ENCODE measurements around the gene ZBTB44.

The ZBTB44 gene

DNA sequence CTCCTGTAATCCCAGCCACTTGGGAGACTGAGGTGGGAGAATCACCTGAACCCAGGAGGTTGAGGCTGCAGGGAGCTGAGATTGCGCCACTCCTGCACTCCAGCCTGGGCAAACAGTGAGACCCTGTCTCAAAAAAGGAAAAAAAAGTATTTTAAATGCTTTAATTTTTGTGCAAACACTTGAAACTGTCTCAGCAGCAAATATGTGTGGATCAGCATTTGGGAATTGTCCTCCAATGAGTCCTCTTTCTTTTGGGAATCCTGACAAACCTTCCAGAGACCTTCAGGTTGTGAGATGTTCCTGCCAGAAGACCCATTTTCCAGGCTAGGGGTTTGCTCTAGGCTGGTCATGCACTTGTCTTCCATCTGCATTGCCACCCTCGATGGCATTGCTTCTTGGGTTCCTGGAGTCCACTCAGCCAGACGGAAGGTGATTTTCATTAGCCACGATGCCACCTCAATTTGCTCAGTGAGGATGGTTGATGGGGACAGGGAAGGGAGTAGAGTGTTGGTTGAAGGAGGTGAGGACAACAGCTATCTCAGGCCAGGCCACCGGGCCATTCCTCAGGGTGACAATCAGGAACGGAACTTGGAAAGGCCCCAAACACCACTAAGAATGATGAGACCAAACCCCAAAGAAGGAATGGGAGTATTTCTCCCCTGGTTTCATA lies 99.7 kb downstream of the ZBTB44 start:
- no peak for DNase-seq (ENCODE audit: low read depth)

DNA sequence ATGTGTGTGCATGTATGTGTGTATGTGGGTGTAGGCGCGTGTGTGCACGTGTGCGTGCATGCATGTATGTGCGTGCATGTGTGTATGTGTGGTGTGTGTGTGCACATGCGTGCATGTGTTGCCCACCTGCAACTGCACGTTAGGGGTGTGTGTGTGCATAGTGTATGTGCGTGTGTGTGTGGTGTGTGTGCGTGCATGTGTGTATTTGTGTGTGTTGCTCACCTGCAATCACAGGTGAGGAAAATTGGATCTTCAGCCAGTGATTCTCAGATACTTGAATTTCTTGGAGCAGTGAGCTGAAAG lies 100.8 kb downstream of the ZBTB44 start:
- no peak for DNase-seq (ENCODE audit: low read depth)

DNA sequence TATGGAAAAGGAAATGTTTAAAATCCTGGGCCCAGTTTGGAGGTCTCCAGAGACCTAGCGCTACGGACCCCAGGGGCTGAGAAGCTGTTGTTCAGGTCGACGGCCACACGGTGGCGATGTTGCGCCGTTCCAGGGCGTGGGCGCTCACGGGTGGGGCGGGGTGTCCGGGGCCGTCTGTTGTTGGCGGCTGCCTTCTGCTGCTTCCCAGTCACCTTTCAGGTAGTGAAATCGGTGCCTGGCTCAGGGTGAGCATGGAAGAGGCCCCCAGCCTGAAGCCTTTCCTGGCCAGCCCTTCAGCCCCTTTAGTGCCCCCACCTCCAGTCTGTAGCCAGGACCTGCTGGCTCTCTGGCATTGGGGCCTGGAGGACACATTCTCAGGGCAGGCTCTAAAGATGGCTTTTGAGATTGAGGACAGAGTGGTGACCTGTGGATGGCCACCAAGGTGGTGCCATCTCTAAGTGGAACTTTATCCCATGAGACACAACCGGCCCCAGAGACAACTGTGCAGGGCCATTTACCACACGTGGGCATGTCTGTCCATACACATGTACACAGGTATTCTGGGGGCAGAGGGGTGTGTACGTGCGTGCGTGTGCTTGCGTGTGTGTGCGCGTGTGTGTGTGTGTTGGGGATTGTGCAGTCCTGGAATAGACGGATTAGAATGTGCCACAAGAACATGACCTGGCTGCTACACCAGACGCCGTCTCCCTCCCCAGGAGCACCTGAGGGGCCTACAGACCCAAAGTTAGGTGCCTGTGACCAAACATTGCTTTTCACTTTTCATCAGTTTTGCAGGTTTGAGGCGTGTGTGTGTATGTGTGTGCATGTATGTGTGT lies 101.4 kb downstream of the ZBTB44 start:
- peak; percentile 65 for DNase-seq (ENCODE audit: low read depth)

DNA sequence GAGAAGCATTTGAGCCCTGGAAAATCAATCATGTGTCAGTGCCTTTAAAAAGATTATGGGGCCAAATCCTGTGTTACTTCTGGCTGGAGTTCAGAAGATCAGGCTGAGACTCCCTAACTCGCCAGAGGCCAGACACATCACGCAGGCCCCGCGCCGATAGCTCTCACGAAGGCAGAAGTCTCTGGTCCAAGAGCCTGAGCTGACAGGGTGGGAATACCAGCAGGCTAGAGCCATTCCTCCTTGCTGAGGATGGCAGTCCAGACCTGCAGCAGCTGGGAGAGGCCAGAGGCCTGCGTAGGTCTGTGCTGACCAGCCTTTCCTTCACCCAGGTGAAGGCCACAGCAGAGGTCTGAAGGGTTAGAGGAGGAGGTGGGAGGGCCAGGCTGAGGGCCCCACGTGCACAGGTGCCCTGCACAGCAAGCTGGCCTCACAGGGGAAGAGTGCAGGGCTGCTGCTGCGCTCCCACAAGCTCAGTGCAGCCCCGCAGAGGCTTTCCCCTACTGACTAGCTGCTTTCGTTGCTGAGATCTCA lies 102.2 kb downstream of the ZBTB44 start:
- DNase-seq (ENCODE audit: low read depth) = no peak

DNA sequence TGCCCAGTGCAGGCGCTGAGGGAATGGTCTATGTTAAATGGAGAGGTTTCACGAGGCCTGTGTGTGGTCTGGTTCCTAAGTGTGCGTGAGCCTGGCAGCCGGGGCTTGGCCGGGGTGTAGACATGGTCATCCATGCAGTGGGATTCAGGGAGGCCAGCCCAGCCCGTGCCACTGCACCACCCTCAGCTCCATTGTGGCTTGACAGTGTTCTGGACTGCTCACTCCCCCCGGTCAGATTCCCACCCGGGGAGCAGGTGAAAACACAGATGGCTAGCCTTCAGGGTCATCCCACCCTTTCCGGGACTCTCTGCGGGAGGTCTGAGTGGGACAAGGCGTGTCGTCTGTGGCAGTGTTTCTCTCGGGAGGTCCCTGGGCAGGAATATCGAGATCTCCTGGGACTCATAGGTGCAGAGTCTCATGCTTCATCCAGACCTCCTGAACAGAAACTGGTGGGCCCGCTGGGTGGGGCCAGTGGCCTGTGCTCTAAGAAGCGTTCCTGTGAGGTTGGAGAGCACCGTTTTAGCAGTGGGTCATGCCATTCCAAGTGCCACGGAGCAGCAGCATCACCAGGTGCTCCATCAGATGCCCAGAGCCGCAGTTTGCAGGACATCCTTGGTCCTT lies 102.8 kb downstream of the ZBTB44 start:
- DNase-seq (ENCODE audit: low read depth) = no peak

DNA sequence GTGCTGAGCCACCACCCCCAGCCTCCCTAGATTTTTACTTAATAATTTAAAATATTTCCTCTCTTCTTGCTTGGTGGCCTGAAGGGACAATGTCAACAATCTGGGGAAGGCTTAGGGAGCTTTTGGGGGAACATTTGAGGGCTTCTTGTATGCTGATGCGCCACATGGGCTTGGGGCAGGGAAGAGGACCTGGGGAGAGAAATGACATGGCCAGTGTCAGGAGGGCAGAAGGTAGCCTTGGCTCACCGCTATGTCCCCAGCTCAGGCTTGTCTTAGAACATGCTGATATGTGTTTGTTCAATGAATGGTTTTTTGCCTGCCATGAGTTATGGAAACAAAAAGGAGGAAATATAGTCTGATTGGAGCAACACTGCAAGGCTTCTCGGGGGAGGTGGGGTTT lies 103.6 kb downstream of the ZBTB44 start:
- no peak for DNase-seq (ENCODE audit: low read depth)

DNA sequence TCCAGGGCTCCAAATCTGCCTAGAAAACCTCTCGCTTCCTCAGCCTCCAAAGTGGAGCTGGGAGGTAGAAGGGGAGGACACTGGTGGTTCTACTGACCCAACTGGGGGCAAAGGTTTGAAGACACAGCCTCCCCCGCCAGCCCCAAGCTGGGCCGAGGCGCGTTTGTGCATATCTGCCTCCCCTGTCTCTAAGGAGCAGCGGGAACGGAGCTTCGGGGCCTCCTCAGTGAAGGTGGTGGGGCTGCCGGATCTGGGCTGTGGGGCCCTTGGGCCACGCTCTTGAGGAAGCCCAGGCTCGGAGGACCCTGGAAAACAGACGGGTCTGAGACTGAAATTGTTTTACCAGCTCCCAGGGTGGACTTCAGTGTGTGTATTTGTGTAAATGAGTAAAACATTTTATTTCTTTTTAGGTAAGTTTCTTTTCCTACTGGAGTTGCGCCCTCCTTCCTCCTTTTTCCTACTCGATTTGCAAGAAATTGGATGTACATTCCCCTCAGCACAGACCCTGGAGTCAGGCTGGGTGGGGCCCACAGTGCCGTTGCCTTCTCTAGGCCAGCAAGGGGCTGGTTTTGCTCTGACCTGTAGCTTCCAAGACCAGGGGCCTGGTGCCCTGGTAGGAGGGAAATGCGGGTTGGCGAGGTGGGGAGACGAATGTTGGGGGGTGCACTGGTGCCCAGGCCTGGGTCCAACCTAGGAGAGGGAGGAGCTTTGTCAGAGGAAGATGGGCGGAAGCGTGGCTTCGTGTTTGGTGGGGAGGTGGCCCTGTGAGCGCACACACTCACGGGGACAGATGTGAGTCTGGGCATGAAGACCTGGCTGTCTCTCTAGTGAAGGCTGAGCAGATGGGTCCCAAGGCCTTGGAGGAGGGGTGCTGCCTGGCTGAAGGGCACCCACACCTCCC lies 104.5 kb downstream of the ZBTB44 start:
- no peak for DNase-seq (ENCODE audit: low read depth)

DNA sequence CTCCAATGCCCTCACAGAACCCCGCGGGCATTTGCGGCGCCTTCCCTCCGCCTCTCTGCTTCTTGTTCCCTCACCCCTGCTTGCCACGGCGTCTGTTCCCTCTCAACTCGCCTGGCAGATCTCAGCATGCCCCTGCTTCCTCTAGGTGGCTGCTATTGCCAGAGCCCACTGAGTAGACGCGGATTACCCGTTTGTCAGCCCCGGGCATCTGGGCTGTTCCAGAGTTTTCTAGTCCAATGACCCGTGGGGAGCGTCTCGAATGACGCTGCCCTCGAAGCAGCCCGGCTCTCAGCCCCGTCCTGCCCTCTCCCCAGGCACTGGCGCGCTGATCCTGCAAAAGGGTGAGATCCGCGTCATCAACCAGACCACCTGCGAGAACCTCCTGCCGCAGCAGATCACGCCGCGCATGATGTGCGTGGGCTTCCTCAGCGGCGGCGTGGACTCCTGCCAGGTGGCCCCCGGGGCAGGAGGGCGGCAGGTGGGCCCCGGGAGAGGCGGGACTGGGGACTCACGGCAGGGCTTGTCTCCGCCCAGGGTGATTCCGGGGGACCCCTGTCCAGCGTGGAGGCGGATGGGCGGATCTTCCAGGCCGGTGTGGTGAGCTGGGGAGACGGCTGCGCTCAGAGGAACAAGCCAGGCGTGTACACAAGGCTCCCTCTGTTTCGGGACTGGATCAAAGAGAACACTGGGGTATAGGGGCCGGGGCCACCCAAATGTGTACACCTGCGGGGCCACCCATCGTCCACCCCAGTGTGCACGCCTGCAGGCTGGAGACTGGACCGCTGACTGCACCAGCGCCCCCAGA lies 105.4 kb downstream of the ZBTB44 start:
- no peak for DNase-seq (ENCODE audit: low read depth)

DNA sequence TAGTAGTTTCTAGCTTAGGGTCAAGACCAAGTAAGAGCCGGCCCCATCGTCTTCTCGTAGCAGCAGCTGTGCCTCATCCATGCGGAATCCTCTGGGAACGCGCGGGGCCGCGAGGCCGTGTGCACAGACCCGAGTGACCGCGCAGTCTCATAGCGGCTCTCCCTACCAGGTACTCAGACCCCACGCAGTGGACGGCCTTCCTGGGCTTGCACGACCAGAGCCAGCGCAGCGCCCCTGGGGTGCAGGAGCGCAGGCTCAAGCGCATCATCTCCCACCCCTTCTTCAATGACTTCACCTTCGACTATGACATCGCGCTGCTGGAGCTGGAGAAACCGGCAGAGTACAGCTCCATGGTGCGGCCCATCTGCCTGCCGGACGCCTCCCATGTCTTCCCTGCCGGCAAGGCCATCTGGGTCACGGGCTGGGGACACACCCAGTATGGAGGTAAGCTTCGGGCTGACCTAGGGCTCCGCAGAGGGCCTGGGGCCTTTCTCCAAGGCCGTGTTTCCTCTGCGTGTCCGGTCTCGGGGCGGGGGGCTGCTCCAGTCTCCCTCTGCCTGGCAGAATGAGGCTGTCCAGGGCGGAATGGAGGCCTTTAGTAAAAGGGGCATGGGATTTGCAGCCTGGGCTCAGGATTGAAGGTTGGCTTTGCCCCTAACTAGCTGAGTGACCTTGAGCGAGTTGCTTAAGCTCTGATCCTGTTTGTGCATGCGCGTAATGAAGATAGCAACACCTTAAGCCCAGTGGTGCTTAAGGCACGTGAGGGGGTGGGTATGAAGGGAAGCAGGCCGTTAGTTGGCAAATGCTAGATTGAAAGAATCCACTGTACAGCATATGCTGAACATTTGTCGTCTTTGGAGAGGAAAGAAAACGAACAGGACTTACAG lies 106.2 kb downstream of the ZBTB44 start:
- no peak for DNase-seq (ENCODE audit: low read depth)

DNA sequence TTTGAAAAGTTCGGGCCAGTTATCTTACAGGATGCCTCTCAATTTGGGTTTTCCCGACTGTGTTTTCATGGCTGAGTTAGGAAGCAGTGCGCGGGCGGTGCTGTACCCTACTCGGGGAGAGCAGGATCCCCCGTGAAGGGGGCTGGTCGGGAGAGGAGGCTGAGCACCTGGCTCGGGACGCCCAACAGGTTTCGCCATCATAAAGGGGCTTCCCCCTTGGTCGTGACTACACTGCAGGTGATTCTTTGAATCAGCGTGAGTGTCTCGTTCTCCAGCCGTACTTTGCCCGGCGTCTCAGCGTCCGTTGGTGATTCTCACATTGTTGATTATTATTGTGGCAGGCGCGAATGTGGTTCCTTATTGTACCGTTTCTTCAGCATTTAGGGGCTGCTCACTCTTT lies 108.6 kb downstream of the ZBTB44 start:
- DNase-seq (ENCODE audit: low read depth) = no peak

DNA sequence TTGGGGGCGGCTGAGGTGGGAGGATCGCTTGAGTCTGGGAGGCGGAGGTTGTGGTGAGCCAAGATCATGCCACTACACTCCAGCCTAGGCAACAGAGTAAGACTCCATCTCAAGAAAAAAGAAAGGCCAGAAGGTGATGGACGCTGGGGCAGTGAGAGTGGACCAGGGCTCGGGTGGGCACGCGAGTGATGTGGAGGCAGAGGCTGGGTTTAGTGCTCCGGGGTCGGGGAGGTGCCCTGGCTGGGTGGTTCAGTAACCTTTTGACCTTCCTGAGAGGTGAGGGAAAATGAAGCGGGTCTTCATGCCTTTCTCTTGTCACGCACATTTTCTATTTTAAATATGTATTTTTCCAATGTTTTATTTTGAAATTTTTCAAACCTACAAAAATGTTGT lies 110.0 kb downstream of the ZBTB44 start:
- no peak for DNase-seq (ENCODE audit: low read depth)

DNA sequence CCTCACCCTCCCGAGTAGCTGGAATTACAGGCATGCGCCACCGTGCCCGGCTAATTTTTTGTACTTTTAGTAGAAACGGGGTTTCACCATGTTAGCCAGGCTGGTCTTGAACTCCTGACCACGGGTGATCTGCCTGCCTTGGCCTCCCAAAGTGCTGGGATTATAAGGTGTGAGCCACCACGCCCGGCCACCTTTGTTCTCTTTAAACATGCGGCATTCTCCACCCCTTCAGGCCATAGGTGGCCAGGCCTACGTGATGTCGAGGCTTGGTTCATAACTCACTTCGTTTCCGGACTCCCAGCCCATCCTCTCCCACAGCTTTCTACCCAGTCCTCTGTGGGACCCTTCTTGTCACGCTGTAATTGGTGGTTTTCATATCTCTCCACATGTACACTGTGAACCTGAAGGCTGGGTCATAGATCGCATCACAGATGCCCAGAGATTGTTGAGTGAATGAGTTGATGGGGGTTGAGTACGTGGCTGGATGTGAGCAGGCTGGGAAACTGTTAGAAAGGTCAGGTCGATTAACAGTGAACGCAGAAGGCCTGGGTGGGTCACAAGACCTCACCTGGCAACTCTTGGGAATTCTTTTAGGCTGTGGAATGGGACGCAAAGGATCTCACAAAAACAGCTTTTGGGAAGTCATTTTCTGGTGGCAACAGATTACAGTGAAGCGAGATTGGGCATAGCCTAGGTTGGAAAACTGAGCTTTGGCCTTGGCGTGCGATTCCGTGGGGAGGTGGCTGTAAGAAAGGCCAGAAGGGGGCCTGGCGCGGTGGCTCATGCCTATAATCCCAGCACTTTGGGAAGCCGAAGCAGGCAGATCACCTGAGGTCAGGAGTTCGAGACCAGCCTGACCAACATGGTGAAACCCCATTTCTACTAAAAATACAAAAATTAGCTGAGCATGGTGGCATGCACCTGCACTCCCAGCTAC lies 110.7 kb downstream of the ZBTB44 start:
- DNase-seq (ENCODE audit: low read depth) = no peak

DNA sequence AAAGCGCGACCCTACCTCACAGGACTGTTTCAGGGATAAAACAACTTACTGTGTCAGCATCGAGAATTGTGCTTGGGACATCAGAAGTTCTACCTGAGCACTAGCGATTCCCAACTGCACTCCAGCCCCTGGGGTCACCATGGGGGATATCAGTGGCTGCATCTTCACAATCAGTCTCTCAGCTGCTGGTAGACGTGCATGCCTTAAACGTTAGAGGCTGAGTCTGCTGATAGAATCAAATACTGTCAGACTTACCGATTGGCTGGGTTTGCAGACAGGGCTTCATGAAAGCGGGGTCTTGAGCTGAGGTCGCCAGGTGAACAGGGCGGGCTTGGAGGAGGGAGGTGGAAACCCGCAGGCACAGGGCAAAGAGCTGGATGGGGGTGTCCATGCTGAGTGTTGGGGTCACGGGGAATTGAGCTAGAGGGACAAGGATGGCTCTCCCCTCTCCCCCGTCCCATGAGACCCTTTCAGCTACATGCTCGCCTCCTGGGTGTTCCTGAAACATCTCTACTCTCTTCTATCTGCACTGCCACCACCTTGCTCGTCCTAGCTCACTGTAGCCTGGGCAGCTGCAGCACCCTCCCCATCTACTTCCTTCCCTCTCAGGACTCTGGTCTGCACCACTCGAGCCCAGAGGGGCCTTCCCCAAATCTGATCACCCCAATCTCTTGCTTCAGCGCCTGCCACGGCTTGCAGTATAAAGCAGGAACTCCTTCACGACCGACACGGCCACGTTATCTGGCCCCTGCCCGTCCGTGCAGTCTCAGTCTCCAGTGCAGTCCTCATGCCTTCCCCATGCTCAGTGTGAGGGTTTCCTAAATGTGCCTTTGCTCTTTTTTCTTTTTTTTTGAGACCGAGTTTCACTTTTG lies 111.7 kb downstream of the ZBTB44 start:
- no peak for DNase-seq (ENCODE audit: low read depth)

DNA sequence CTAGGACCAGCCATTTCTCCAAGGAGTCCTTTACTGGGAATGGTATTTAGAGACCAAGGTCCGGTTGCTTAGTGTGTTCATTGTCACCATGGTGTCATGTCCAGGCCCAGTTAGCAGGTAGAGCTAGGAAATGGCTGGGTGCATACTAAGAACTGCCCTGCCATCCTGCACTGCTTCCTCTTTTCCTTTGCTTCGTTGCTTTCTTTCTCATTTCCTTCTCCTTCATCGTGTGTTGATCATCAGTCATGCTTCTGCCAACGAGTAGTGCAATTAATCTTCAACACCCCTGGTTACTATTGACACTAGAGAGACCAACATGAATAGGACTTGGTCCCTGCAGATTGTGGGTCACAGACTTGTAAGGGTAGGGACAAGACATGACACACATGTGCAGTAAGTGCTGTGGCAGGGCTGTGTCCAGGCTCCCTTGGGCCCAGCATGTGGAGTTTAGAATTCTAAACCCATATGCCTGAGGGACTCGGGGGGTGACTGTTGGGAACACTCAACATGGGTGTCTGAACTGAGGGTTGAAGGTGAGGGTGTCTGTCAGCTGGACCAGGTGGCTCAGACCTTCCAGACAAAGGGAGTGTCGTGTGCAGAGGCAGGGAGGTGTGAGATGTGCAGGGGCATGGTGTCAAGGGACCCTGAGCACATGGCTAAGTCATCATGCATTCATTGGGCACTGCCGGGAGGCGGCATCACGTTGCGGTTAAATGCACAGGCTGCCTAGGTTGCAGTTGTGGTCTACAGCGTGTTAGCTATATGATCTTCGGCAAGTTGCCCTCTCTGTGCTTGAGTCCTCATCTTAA lies 112.5 kb downstream of the ZBTB44 start:
- DNase-seq (ENCODE audit: low read depth) = no peak

DNA sequence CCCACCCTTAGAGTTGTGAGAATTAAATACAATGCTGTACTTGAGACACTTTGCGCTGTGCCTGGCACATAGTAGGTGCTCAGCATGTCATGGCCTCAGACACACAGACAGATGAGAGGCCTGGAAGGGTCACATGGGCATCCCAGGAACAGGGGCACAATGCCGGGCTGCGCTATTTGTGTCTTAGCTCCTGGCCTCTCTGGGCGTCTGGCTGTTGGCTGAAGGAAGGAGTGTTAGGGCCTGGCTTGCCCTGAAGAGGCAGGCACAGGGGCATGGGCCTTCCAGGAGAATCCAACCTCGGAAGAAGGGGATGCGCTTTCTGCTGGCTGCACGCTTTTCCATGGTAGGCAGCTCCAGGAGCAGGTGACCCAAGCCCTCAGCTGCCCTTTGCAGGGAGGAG lies 113.7 kb downstream of the ZBTB44 start:
- no peak for DNase-seq (ENCODE audit: low read depth)

DNA sequence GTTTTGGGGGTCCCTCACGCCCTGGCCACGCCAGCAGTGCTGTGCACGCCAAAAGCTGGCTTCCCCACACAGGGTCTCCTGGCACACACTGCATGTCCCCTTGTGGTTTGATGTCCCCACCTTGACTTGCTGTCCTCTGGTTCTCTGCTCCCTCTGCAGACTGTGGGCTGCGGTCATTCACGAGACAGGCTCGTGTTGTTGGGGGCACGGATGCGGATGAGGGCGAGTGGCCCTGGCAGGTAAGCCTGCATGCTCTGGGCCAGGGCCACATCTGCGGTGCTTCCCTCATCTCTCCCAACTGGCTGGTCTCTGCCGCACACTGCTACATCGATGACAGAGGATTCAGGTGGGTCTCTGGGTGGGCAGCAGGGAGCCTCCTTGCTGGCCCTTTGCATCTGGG lies 114.9 kb downstream of the ZBTB44 start:
- DNase-seq (ENCODE audit: low read depth) = no peak

DNA sequence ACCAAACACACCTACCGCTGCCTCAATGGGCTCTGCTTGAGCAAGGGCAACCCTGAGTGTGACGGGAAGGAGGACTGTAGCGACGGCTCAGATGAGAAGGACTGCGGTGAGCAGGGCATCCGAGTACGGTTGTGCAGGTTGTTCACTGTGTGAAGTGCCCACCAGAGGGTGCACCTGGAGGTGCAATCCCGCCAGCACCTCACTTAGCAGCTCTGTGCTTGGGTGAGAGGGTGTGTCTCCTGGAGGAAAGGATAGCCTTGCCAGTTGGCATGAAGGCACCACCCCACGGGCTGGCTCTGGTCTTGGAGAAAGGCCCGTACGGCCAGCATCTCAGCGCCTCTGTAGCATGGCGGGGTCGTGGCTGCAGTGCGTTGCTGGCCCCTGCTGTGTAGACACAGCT lies 115.8 kb downstream of the ZBTB44 start:
- no peak for DNase-seq (ENCODE audit: low read depth)
